Breast epithelium (tissue), 3 donors: ENCODE data around the gene KREMEN1.

Experiments
- POLR2A ChIP-seq: fragments of 450-650 bp; IDR thresholded peaks from one replicate; pipeline ENCODE4 v1.6.1; 2016; ENCODE audit warnings: antibody characterized with exemption, mild to moderate bottlenecking, moderate library complexity
- TF ChIP-seq, protein P1 (sequence below), 3 donors: fragments of 450-650 bp; IDR thresholded peaks; one replicate each; pipeline ENCODE4 v1.5.1; 2016 to 2017; ENCODE audit warnings: antibody characterized with exemption in 3 of 3, mild to moderate bottlenecking in 3 of 3, moderate library complexity in 3 of 3

DNA sequence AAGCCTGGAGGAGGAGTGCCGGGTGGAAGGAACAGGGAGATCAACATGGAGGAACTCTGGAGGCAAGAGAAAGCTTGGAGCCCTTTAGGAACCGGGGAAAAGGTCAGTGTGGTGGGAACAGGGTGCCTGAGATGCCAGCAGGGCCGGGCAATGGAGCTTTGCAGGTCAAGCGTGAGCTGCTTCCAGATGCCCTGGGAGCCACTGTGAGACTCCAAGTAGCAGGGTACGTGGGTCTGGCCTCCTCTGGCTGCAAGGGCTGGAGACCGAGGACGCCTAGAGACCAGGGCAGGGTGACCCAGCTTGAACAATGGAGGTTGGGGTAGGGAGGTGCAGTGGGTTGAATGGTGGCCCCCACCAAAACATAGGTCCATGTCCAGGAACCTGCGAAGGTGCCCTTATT lies 117.2 kb downstream of the KREMEN1 start:
- no peak for TF ChIP-seq POLR2A
- TF ChIP-seq, protein P1, sequence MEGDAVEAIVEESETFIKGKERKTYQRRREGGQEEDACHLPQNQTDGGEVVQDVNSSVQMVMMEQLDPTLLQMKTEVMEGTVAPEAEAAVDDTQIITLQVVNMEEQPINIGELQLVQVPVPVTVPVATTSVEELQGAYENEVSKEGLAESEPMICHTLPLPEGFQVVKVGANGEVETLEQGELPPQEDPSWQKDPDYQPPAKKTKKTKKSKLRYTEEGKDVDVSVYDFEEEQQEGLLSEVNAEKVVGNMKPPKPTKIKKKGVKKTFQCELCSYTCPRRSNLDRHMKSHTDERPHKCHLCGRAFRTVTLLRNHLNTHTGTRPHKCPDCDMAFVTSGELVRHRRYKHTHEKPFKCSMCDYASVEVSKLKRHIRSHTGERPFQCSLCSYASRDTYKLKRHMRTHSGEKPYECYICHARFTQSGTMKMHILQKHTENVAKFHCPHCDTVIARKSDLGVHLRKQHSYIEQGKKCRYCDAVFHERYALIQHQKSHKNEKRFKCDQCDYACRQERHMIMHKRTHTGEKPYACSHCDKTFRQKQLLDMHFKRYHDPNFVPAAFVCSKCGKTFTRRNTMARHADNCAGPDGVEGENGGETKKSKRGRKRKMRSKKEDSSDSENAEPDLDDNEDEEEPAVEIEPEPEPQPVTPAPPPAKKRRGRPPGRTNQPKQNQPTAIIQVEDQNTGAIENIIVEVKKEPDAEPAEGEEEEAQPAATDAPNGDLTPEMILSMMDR (IDR thresholded peaks at IDR 0.05) = no peak
